PC-3 (cell line): ENCODE measurements around the gene GPC6. TPM values are rescaled to one million over a fixed set of nuclear protein-coding genes. Genes with fewer than 3 reads are reported as not detected.

Source experiments
- ATAC-seq: fragments of 200-7000 bp; cut with Tn5 transposase; 2 replicates; pipeline ENCODE4 v1.9.1; 2020; ENCODE audit warnings: mild to moderate bottlenecking, moderate library complexity
- BruUV-seq: library from RNA; stranded (reverse); fragments of 400-500 nt; replicated peaks from 2 replicates; lab custom pipeline; 2021; lab: Mats Ljungman, UMichigan
- CTCF ChIA-PET: fragments of 300-600 bp; sonication (Branson Sonifier 250); formaldehyde crosslinking; loops from one replicate; lab custom pipeline; 2022; ENCODE audit warnings: antibody characterized with exemption; lab: Charles Lee
- POLR2A ChIA-PET: fragments of 300-600 bp; sonication (Branson Sonifier 250); formaldehyde crosslinking; loops from one replicate; lab custom pipeline; 2022; ENCODE audit warnings: antibody characterized with exemption; ENCODE audit not compliant: unreplicated experiment; lab: Charles Lee
- DNase-seq: peaks from one replicate; pipeline ENCODE4 v3.0.0-alpha.2; 2015
- H2AFZ ChIP-seq: fragments of 300-600 bp; sonication (generic); 2 replicates; pipeline ENCODE4 v1.6.0; 2016; ENCODE audit warnings: antibody characterized with exemption, low read length
- H3F3A ChIP-seq: fragments of 300-600 bp; sonication (generic); one replicate; pipeline ENCODE4 v1.6.0; 2017; ENCODE audit warnings: antibody characterized with exemption, low read length, control low read depth, mild to moderate bottlenecking; ENCODE audit not compliant: unreplicated experiment
- H3K27ac ChIP-seq: fragments of 300-600 bp; sonication (generic); 2 replicates; pipeline ENCODE4 v1.5.1; 2016; ENCODE audit warnings: mild to moderate bottlenecking, low read length
- H3K27me3 ChIP-seq: fragments of 300-600 bp; sonication (generic); 2 replicates; pipeline ENCODE4 v1.6.1; 2016; ENCODE audit warnings: low read length, mixed read lengths
- H3K36me3 ChIP-seq: fragments of 300-600 bp; sonication (generic); 2 replicates; pipeline ENCODE4 v1.6.1; 2016; ENCODE audit warnings: low read depth, mixed run types, low read length, mixed read lengths
- H3K4me1 ChIP-seq: fragments of 300-600 bp; sonication (generic); 2 replicates; pipeline ENCODE4 v1.5.1; 2016; ENCODE audit warnings: low read length; ENCODE audit not compliant: insufficient read depth
- H3K4me2 ChIP-seq: fragments of 300-600 bp; sonication (generic); 2 replicates; pipeline ENCODE4 v1.6.0; 2016; ENCODE audit warnings: low read length
- H3K4me3 ChIP-seq: fragments of 300-600 bp; sonication (generic); 2 replicates; pipeline ENCODE4 v1.5.1; 2016; ENCODE audit warnings: mild to moderate bottlenecking, low read length, mixed read lengths
- H3K79me2 ChIP-seq: fragments of 300-600 bp; sonication (generic); 2 replicates; pipeline ENCODE4 v1.6.1; 2017; ENCODE audit warnings: low read length, mixed read lengths
- H3K9ac ChIP-seq: fragments of 300-600 bp; sonication (generic); 2 replicates; pipeline ENCODE4 v1.6.0; 2016; ENCODE audit warnings: mild to moderate bottlenecking, low read length
- H3K9me2 ChIP-seq: fragments of 300-600 bp; sonication (generic); replicated peaks from 2 replicates; pipeline ENCODE4 v1.6.1; 2016; ENCODE audit warnings: mixed run types, low read length, mixed read lengths
- H3K9me3 ChIP-seq: fragments of 300-600 bp; sonication (generic); 2 replicates; pipeline ENCODE4 v1.6.1; 2016; ENCODE audit warnings: low read length, mixed read lengths
- H4K20me1 ChIP-seq: fragments of 300-600 bp; sonication (generic); 2 replicates; pipeline ENCODE4 v1.6.1; 2016; ENCODE audit warnings: low read length, mixed read lengths
- EZH2 ChIP-seq: fragments of 300-600 bp; sonication (generic); IDR thresholded peaks from one replicate; pipeline ENCODE4 v1.6.1; 2017; ENCODE audit warnings: antibody characterized with exemption, mild to moderate bottlenecking, low read length; ENCODE audit not compliant: unreplicated experiment
- EZH2phosphoT487 ChIP-seq: fragments of 300-600 bp; sonication (generic); IDR thresholded peaks from 2 replicates; pipeline ENCODE4 v1.6.1; 2018; ENCODE audit warnings: mild to moderate bottlenecking, antibody characterized with exemption, low read length, borderline replicate concordance
- intact Hi-C: fragments of 100-400 bp; cut with micrococcal nuclease; formaldehyde crosslinking; loops from 2 replicates; pipeline ENCODE4 v1.9.0; 2023
- total RNA-seq: library from RNA; depleted of rRNA; stranded (reverse); fragments of >200 nt; gene quantifications from 2 replicates; pipeline ENCODE4 v1.2.3, GENCODE V29; 2014
- TF ChIP-seq, protein P1 (sequence below): fragments of 300-600 bp; sonication (generic); conservative IDR thresholded peaks from 2 replicates; pipeline ENCODE4 v1.5.1; 2017; ENCODE audit warnings: antibody characterized with exemption, low read depth, mild to moderate bottlenecking, low read length

The GPC6 gene
- total RNA-seq, 1 experiment from 2014 or later: 3.5 TPM

- no peaks in the 10 kb centered on the region for H3K9me3 ChIP-seq
- CTCF ChIA-PET: no interaction called here
- H3K4me2 ChIP-seq: no peak overlapping the region
- H3K27me3 ChIP-seq: no peaks in the 10 kb centered on the region
- H3K79me2 ChIP-seq: no peaks in the 10 kb centered on the region
- no peak overlapping the region for H2AFZ ChIP-seq
- no peaks in the 10 kb centered on the region for H3F3A ChIP-seq
- DNase-seq (no peak), ATAC-seq (no peak)
- H3K27ac ChIP-seq: no peak overlapping the region
- H3K36me3 ChIP-seq: no peaks in the 10 kb centered on the region
- H3K4me3 ChIP-seq: no peak overlapping the region
- TF ChIP-seq EZH2 (no peak), EZH2phosphoT487 (no peak)
- TF ChIP-seq, protein P1, sequence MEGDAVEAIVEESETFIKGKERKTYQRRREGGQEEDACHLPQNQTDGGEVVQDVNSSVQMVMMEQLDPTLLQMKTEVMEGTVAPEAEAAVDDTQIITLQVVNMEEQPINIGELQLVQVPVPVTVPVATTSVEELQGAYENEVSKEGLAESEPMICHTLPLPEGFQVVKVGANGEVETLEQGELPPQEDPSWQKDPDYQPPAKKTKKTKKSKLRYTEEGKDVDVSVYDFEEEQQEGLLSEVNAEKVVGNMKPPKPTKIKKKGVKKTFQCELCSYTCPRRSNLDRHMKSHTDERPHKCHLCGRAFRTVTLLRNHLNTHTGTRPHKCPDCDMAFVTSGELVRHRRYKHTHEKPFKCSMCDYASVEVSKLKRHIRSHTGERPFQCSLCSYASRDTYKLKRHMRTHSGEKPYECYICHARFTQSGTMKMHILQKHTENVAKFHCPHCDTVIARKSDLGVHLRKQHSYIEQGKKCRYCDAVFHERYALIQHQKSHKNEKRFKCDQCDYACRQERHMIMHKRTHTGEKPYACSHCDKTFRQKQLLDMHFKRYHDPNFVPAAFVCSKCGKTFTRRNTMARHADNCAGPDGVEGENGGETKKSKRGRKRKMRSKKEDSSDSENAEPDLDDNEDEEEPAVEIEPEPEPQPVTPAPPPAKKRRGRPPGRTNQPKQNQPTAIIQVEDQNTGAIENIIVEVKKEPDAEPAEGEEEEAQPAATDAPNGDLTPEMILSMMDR: no peak
- no peak overlapping the region for H3K9ac ChIP-seq
- intact Hi-C loops: no loop called here
- H3K4me1 ChIP-seq: no peaks in the 10 kb centered on the region
- POLR2A ChIA-PET: no interaction called here
- no peaks in the 10 kb centered on the region for H4K20me1 ChIP-seq
- H3K9me2 ChIP-seq: no peaks in the 10 kb centered on the region
- no TSS peak for BruUV-seq
These were observed 673.4 kb downstream of the GPC6 start for GRCh38 chr13:93899981-93900380.

DNA sequence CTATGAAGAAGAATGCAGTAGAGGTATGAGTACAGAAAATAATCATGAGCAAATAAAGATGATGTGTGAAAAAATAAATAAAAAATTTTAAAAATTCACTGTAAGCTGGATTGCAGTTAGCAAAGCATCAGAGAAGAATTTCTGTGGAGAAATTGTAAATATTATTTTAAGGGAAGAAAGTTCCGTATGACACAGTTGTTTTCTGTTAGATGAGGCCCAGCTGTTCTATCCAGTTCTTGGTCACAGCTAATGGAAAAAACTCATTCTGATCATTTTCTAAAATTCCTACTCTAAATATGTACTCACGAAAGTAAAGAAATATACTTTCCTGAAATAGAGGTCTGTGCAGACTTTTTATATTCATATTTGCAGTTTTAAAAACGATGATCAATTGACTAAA lies 674.1 kb downstream of the GPC6 start:
- ATAC-seq: no peak
- TF ChIP-seq EZH2: no peak

GRCh38 chr13:93903909-93904308 lies 677.3 kb downstream of the GPC6 start:
- Histone ChIP-seq H3K4me2 (no peak overlapping the region), H3K4me3 (no peak overlapping the region)
- CTCF ChIA-PET: no interaction called here

More for the DNA sequence above, 674.1 kb downstream of the GPC6 start:
- intact Hi-C loops: no loop called here
- no peaks in the 10 kb centered on the region for H3F3A ChIP-seq
- POLR2A ChIA-PET: no interaction called here
- H3K27me3 ChIP-seq: no peaks in the 10 kb centered on the region
- H3K9ac ChIP-seq: no peak overlapping the region
- no peak overlapping the region for H3K4me2 ChIP-seq
- no peaks in the 10 kb centered on the region for H4K20me1 ChIP-seq
- BruUV-seq: no TSS peak
- no peaks in the 10 kb centered on the region for H3K79me2 ChIP-seq
- no peaks in the 10 kb centered on the region for H3K4me1 ChIP-seq
- H3K9me3 ChIP-seq: no peaks in the 10 kb centered on the region
- no peak overlapping the region for H3K4me3 ChIP-seq
- no peak overlapping the region for H2AFZ ChIP-seq
- no peaks in the 10 kb centered on the region for H3K36me3 ChIP-seq
- H3K9me2 ChIP-seq: no peaks in the 10 kb centered on the region
- CTCF ChIA-PET: no interaction called here
- no peak overlapping the region for H3K27ac ChIP-seq
- no peak for DNase-seq

More at GRCh38 chr13:93903909-93904308, 677.3 kb downstream of the GPC6 start:
- H3K79me2 ChIP-seq: no peaks in the 10 kb centered on the region
- no peaks in the 10 kb centered on the region for H3K27me3 ChIP-seq
- no peaks in the 10 kb centered on the region for H3K4me1 ChIP-seq
- H4K20me1 ChIP-seq: no peaks in the 10 kb centered on the region
- no peaks in the 10 kb centered on the region for H3K36me3 ChIP-seq
- BruUV-seq: no TSS peak
- POLR2A ChIA-PET: no interaction called here
- DNase-seq (no peak), ATAC-seq (no peak)
- H3F3A ChIP-seq: no peaks in the 10 kb centered on the region
- H3K9me2 ChIP-seq: no peaks in the 10 kb centered on the region
- intact Hi-C loops: no loop called here
- no peak overlapping the region for H2AFZ ChIP-seq
- TF ChIP-seq, protein P1: no peak
- TF ChIP-seq EZH2phosphoT487 (no peak), EZH2 (no peak)
- no peaks in the 10 kb centered on the region for H3K9me3 ChIP-seq
- no peak overlapping the region for H3K27ac ChIP-seq
- no peak overlapping the region for H3K9ac ChIP-seq
